HG03460 (cell line): ENCODE measurements around the gene DAZAP1.
"Not testable (repeated sequence)": the region's sequence is repeated elsewhere in the genome, so short reads cannot be mapped to it uniquely, and the experiment has no call there.

ENCODE experiments used
- ATAC-seq: cut with Tn5 transposase; IDR thresholded peaks from one replicate; pipeline ENCODE4 v1.9.1; 2021; ENCODE audit not compliant: unreplicated experiment

DAZAP1 gene

DNA sequence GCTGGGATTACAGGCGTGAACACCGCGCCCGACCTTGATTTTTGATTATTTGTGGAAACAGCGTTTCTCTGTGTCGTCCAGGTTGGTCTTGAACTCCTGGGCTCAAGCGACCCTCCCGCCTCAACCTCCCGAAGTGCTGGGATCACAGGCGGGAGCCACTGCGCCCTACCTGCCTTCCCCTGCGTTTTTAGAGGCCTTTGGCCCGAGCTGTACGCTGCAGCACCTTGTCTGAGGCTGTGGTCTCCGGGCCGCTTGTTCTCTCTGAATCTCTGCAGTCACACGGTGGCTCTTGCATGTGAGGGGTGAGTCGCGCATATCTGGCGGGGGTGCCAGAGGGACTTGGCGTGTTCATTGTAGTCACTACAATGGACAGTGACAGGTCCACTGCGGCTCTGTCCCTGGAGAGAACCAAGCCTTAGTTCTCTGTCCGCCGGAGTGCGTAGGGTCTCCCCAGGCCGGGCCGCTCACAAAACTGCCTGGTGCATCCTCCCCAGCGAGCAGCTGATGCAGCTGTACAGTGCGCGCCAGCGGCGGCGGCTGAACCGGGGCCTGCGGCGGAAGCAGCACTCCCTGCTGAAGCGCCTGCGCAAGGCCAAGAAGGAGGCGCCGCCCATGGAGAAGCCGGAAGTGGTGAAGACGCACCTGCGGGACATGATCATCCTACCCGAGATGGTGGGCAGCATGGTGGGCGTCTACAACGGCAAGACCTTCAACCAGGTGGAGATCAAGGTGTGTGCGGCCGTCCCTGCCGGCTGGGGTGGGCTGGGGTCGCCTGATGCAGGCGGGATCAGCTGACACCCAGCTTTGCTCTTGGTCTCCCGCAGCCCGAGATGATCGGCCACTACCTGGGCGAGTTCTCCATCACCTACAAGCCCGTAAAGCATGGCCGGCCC, 32.4 kb downstream of the DAZAP1 start:
- not testable (repeated sequence) for ATAC-seq

DNA sequence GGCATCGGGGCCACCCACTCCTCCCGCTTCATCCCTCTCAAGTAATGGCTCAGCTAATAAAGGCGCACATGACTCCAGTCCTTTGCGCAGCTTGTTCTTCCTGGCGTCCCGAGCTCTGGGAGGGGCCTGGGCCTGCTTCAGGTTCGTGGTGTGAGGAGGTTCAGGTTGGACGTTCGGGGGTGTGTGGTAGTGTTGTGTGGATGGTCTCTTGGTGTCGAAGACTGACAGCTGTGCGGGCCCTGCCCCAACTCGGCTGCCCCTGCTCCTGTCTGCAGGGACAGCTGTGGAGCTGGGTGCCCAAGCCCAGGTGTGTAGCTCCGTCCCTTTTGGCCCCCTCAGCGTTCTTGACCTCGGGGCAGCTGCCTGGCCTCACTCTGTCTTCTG, 33.0 kb downstream of the DAZAP1 start:
- no peak for ATAC-seq

- ATAC-seq: no peak
These were observed 33.6 kb downstream of the DAZAP1 start for GRCh38 chr19:1441022-1441426.

GRCh38 chr19:1441677-1442438, 34.5 kb downstream of the DAZAP1 start:
- no peak for ATAC-seq

DNA sequence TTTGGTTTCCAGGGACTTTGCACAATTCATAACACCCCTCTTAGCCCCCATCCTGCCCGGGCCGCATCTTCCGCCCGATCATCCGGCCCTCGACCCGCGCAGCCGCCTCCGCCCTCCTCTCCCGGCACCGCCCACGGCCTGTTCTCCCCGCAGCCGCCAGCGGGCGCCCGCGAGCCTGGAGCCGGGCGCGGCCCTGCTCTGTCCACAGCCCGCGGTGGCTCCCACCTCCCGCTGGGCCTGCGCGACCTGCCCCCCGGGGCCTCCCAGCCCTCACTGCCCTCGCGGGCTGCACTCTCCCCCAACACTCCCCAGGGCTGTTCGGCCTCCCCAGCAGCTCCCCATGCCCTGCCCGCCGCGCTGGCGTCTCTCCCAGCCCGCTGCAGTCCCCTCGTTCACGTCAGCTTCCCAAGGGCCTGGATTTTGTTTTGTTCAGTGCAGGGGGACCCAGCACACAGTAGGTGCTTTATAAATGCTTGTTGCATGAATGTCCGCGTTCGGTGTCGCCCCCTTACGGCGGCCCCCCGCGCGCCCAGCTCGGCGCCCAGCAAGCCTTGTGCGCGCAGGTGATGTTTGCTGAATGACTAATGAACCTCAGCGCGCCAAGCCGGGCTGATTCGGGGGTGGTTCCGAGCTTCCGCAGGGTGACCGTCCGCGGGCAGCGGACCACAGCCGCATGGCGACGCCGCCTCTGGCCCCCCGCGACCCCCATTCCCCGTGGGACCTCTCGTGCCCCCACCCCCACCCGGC, 38.0 kb downstream of the DAZAP1 start:
- no peak for ATAC-seq

GRCh38 chr19:1445932-1446712, 38.7 kb downstream of the DAZAP1 start:
- no peak for ATAC-seq

GRCh38 chr19:1446713-1447481, 39.5 kb downstream of the DAZAP1 start:
- no peak for ATAC-seq

DNA sequence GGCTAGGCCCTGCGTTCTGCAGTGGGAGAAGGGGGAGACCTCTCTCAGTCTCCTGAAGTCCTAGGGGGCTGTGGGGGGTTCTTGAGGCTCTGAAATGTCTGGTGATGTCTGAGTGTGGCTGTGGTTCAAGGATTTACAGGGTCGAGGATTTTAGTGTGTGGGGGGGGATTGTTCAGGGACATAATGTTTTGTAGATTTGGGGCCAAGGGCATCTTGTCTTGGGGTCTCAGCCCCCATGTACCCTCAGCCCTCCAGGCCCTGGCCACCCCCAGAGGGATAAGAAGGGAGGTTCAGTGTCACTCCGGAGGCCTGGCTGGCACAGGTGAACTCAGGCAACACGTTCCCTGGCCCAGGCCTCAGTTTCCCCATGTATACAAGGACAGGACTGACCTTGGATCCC, 40.1 kb downstream of the DAZAP1 start:
- no peak for ATAC-seq

DNA sequence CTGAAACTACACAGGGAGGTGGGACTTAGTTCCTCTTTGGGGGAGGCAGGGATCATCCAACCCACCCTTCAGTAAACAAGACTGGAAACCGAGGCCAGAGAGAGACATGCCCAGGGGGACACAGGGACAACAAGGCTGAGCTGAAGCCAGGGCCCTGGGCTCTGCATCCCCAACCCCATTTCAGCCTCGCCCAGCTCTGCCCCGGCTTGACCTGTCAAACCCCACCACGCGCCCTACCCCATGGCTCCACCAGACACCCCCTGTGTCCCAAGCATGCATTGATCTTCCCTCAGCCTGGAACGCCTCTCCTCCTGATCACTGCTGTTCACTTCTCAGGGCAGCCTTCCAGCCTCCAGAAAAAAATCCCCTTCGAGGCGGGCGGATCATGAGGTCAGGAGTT, 40.6 kb downstream of the DAZAP1 start:
- ATAC-seq: no peak

- ATAC-seq: no peak
These were observed 42.4 kb downstream of the DAZAP1 start, which contains the start of gene APC2 for GRCh38 chr19:1449467-1450442. Gene APC2, plus strand, starts transcription at chr19:1450121. Its CDS starts 2,881 bp downstream, at chr19:1453002.

DNA sequence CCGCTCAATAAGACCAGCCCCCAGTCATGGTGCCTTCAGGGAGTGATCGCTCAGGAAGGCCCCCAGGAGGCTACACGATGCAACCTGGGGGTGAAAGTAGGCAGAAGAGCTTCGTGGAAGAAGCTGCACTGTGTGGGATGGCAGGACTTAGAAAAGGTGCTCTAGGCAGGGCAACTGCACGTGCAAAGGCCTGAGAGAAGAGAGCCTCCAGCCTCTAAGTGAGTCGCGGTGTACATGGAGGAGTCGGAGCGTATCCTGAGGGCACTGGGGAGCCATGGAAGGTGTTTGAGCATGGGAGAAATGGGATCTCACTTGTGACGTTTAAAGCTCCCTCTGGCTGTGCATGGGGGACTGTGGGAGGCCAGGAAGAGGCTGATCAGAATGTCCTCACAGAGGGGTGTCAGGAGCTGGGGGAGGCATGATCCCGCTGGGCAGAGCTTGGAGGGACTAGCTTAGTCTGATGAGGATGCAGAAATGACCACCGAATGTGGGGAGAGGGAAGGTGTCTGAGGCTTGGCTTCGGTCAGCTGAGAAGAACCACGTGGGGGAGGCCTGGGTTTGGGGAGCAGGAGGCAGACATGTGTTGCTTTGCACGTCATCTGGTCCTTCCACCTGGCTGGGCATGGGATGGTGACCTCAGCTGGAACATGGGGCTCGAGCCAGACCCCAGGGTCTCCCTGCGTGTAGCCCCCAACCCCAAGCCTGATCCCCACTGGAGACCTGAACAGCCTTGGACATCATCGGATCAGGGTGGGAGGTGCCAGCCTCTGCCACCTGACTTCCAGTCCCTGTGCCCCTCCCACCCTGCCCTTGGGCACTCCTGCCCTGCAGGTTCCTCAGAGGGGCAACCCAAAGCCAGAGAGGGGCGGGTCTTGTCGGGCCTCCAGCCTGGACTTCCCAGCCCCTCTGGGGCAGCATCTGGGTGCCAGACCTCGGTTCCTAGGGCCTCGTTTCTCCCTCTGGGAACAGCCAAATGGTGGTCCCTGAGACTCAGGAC, 43.6 kb downstream of the DAZAP1 start:
- no peak for ATAC-seq

- no peak for ATAC-seq
These were observed 44.8 kb downstream of the DAZAP1 start for GRCh38 chr19:1451916-1452801.

- no peak for ATAC-seq
These were observed 45.6 kb downstream of the DAZAP1 start for GRCh38 chr19:1452802-1453524.

DNA sequence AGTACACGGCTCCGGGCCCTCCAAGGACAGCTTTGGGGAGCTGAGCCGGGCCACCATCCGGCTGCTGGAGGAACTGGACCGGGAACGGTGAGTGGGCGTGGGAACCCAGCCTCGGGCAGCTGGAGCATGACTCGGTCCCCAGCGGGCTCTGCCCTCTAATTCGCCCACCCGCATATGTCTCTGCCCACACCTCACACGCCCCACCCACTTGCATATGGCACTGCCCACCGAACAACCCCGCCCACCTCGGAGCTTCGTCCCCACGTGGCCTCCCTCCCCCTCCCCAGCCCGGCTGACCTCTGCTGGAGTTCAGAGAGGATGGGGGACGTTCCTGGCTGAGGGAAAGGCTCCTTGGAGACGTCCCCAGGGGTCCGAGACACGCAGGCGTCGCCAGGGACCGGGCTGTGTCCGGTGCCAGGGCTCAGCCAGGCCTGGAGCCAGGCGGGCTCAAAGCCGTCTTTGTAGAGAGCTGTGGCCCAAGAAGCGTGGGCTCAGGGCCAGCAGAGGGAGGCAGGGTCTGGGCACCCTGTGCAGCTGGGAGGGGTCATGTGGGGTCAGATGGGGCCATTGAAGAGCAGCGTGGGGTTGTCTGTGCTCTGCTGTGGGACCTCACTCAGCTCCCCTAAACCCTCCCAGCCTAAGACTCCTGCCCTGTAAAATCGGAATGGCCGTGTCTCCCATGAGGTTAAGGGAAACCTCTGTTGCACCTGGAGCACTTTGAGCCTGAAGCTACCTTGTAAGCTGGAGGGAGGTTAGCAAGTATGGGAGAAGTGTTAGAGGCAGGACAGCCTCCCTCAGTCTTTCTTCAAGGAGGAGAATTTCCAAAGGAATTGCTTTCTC, 46.4 kb downstream of the DAZAP1 start:
- no peak for ATAC-seq

DNA sequence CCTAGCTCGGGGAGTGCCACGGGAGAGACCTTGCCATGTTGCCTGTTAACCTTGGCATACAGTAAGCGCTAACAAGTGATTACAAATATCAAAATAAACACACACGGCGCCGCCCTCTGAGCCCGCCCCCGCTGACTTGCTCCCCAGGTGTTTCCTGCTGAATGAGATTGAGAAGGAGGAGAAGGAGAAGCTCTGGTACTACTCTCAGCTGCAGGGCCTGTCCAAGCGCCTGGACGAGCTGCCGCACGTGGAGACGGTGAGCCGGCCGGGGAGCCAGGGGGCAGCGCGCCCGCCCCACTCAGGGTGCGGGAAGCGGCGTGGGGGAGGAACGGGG, 47.6 kb downstream of the DAZAP1 start:
- ATAC-seq: no peak
